NOMO-1 (cell line): ENCODE measurements around the gene PCDHGA8.
"Not testable (repeated sequence)": the region's sequence is repeated elsewhere in the genome, so short reads cannot be mapped to it uniquely, and the experiment has no call there.

Source experiments
- DNase-seq, 2 experiments: peaks; one replicate each; lab custom pipeline; 2025; ENCODE audit not compliant: unreplicated experiment in 2 of 2; lab: John Stamatoyannopoulos, UW

Gene PCDHGA8

DNA sequence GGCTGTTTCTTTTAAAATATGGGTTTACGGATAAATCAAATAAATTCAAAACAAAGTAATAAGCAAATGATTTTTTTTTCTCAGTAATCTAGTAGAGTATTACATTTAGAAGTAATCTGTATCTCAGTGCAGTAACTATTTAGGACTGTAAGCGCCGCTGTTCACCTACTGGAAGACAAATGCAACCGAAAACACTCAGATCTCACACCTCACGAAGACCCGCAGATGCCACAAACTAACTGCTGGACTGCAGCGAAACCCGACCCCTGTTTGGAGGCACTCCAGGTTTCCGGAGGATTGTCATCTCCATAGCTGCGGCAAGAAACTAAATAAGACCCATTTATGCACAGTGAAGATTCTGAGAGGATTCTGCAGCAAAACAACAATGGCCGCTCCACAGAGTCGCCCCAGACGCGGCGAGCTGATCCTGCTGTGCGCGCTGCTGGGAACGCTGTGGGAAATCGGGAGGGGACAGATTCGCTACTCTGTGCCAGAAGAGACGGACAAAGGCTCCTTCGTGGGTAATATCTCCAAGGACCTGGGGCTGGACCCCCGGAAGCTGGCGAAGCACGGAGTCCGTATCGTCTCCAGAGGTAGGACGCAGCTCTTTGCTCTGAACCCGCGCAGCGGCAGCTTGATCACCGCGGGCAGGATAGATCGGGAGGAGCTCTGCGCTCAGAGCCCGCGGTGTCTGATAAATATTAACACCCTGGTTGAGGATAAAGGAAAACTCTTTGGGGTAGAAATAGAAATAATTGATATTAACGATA, at the start of gene PCDHGA8:
TSS of gene PCDHGA8 (plus strand) at position 205 of the 770 bp plus-strand sequence. CDS start at position 386, 181 bp downstream.
- no peak for DNase-seq

DNA sequence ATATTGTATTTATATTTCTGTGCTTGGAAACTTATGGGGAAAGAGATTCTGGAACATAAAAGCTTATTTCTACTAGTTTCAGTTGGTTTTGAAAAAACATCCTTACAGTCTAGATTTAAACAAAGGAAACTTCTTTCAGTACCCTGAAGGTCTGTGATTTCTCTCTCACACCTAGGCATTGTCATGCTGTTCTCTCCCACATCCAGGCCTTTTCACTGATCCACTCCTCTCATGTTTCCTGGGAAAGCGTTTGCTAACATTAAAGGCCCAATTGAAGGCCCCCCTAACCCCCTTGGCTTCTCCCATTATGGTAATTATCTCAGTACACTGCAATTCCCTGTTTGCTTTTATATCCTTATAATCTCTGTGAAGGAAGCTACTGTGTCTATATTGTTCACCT, 49.7 kb upstream of the PCDHGA8 start:
- DNase-seq = no peak

DNA sequence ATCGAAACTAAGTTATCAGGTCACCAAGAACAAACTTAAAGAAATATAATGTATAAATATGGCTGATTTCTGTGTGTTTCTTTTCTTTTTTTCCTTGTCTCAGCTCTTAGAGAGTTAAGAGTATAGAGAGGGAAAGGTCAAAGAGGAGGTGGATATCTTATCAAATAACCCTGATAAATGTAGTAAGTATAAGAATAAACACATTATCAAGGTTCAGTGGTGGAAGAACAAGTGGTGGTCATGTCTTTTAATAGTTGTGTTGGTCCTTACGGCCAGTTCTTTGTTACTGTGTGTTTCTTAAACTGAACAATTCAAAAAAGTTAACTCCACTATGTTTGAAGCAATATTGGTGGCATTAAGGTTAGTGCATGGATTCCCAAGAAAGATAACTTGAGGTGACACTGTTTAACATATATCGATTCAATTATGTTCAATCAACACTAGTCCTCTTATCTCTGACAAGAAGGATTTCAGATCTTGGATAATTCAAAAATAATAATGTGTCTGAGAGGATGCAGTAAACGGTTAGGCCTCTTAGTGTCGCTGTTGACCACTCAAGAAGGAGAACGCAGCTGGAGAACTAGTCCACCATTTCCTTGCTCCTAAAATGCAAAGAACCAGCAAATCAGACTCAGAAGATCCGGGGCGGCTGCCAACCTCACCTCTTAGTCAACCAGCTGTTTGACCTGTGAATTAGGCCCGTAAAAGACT, 49.0 kb upstream of the PCDHGA8 start, which contains the start of gene PCDHGA3:
TSS of gene PCDHGA3 (plus strand) at position 588 of the 711 bp plus-strand sequence. CDS start 205 bp downstream, outside the sequence.
- no peak for DNase-seq

DNA sequence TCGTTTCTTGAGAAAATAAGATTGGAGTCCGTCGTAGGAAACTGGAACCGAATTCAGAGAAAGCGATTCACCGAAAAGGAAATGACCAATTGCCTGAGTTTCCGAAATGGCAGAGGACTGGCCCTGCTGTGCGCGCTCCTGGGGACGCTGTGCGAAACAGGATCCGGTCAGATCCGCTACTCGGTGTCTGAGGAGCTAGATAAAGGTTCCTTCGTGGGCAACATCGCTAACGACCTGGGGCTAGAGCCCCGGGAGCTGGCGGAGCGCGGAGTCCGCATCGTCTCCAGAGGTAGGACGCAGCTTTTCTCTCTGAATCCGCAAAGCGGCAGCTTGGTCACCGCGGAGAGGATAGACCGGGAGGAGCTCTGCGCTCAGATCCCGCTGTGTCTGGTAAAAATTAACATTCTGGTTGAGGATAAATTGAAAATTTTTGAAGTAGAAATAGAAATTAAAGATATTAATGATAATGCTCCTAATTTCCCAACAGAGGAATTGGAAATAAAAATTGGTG, 48.4 kb upstream of the PCDHGA8 start:
- DNase-seq = no peak

DNA sequence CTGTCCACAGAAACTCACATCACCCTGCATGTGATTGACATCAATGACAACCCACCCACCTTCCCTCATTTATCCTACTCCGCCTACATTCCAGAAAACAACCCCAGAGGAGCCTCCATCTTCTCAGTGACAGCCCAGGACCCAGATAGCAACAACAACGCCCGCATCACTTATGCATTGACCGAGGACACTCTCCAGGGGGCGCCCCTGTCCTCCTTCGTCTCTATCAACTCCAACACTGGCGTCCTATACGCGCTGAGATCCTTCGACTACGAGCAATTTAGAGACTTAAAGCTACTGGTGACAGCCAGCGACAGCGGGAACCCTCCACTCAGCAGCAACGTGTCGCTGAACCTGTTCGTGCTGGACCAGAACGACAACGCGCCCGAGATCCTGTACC, 47.1 kb upstream of the PCDHGA8 start:
- DNase-seq = no peak

DNA sequence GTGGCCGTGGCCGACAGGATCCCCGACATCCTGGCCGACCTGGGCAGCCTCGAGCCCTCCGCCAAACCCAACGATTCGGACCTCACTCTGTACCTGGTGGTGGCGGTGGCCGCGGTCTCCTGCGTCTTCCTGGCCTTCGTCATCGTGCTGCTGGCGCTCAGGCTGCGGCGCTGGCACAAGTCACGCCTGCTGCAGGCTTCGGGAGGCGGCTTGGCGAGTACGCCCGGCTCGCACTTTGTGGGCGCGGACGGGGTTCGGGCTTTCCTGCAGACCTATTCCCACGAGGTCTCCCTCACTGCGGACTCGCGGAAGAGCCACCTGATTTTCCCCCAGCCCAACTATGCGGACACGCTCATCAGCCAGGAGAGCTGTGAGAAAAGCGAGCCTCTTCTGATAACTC, 46.4 kb upstream of the PCDHGA8 start:
- not testable (repeated sequence) for DNase-seq

DNA sequence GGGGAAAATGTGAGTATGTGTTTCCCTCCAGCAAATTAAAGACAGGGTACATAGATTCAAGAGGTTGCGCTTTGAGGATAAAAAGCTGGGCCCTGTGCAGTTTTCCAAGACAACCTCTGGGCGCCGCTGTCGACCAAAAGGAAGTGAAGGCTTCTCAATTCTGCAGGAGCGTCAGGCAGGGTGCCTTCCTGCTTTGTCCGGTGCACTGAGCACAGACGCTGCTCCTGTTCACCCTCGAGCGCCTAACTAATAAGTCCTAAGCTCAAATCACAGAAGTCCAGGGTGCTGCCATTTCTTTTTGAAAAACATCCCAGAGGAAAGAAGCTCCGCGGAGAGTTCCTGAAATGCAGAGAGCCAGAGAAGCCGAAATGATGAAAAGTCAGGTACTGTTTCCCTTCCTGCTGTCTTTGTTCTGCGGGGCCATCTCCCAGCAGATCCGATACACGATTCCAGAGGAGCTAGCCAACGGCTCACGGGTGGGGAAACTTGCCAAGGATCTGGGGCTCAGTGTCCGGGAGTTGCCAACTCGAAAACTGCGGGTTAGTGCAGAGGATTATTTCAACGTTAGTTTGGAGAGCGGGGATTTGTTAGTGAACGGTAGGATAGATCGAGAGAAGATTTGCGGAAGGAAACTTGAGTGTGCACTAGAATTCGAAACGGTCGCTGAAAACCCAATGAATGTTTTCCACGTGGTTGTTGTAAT, 42.4 kb upstream of the PCDHGA8 start, which contains the start of gene PCDHGB1:
TSS of gene PCDHGB1 (plus strand) at position 183 of the 703 bp plus-strand sequence. CDS start at position 345, 162 bp downstream.
- no peak for DNase-seq

DNA sequence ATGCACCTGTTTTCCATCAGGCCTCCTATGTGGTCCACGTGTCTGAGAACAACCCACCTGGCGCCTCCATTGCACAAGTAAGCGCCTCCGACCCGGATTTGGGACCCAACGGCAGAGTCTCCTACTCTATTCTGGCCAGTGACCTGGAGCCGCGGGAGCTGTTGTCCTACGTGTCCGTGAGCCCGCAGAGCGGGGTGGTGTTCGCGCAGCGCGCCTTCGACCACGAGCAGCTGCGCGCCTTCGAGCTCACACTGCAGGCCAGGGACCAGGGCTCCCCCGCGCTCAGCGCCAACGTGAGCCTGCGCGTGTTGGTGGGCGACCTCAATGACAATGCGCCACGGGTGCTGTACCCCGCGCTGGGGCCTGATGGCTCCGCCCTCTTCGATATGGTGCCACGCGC, 40.8 kb upstream of the PCDHGA8 start:
- DNase-seq = no peak

DNA sequence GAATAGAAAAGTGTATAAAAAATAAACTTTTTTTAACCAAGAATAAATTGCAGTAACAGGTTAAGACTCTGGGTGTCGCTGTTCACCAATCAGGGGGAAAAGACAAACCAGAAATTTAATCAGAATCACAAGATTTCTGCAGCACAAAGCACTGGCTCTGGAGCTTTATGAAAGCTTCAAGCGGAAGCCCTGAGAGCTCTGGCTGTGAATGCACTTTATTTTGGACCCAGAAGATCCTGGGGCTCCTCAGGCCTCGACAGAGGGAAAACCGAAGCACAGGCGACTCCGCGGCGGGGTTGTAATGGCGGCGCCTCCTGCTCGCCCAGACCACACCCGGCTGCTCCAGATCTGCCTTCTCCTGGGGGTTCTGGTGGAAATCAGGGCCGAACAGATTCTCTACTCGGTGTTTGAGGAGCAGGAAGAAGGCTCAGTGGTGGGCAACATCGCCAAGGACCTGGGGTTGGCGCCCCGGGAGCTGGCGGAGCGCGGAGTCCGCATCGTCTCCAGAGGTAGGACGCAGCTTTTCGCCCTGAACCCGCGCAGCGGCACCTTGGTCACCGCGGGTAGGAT, 37.4 kb upstream of the PCDHGA8 start, which contains the start of gene PCDHGA4:
TSS of gene PCDHGA4 (plus strand) at position 122 of the 570 bp plus-strand sequence. CDS start at position 209, 87 bp downstream.
- no peak for DNase-seq

DNA sequence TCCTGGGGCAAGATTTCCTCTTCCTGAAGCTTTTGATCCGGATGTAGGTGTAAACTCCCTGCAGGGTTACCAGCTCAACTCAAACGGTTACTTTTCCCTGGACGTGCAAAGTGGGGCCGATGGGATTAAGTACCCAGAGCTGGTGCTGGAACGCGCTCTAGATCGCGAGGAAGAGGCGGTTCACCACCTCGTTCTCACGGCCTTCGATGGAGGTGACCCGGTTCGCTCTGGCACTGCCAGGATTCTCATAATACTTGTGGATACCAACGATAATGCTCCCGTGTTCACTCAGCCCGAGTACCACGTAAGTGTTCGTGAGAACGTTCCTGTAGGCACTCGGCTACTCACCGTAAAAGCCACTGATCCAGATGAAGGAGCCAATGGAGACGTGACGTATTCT, 36.8 kb upstream of the PCDHGA8 start:
- no peak for DNase-seq

DNA sequence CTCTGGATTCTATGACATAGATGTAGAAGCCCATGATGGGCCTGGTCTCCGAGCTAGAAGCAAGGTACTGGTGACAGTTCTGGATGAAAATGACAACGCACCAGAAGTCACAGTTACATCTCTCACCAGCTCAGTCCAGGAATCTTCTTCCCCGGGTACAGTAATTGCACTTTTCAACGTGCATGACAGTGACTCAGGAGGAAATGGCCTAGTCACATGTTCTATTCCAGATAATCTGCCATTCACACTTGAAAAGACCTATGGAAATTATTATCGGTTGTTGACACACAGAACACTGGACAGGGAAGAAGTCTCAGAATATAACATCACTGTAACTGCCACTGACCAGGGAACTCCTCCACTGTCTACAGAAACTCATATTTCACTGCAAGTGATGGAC, 36.3 kb upstream of the PCDHGA8 start:
- DNase-seq = no peak

DNA sequence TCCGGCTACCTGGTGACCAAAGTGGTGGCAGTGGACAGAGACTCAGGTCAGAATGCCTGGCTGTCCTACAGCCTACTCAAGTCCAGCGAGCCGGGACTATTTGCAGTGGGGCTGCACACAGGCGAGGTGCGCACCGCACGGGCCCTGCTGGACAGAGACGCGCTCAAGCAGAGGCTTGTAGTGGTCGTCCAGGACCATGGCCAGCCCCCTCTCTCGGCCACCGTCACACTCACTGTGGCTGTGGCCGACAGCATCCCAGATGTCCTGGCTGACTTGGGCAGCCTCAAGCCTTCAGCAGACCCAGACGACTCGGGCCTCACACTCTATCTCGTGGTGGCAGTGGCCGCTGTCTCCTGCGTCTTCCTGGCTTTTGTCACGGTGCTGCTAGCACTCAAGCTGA, 35.5 kb upstream of the PCDHGA8 start:
- DNase-seq = no peak

DNA sequence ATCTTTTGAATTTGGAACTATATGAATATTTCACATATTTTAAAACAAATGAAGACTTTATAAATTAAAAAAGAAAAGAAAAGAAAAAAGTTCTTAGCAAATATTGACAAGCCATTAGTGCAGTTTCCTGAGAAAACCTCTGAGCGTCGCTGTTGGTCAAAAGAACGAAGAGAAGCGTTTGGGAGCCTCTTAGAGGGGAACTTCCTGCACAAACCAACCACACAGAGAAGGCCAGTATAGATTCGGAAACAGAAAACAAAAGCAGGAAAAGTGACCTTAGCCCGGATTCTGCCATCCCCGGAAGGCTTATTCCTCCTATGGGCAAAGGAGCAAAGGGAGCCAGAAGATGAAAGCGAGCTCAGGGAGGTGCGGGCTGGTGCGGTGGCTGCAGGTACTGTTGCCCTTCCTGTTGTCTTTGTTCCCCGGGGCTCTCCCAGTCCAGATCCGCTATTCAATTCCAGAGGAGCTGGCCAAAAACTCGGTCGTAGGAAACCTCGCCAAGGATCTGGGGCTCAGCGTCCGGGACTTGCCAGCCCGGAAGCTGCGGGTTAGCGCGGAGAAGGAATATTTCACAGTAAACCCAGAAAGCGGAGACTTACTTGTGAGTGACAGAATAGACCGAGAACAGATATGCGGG, 32.5 kb upstream of the PCDHGA8 start, which contains the start of gene PCDHGB2:
TSS of gene PCDHGB2 (plus strand) at position 205 of the 637 bp plus-strand sequence. CDS start at position 347, 142 bp downstream.
- peak; percentile 47 to 48 for DNase-seq

DNA sequence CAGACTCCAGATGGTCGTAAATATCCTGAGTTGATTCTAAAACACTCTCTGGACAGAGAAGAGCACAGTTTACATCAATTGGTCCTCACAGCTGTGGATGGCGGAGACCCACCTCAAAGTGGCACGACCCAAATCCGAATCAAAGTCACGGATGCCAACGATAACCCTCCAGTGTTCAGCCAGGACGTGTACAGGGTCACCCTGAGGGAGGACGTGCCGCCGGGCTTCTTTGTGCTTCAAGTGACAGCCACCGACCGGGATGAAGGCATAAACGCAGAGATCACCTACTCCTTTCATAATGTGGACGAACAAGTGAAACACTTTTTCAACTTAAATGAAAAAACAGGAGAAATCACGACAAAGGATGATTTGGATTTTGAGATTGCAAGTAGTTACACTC, 31.7 kb upstream of the PCDHGA8 start:
- no peak for DNase-seq

DNA sequence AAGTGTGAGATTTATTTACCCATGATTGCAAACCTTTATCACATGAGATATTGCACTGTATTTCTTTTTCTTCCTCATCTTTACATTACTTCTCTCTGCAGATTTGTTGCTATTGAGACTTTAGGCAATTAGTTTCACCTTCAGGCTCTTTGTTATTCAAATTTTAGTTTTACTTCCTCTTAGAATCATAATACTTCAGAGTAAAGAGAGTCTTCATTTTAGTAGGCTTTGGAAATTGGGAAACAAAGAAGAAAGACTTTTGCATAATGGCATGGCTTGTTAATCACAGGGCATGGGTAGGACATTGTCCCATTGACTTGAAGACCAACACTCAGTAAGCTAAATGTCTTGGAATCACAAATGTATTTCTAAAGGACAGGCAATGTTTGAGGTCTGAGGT, 29.7 kb upstream of the PCDHGA8 start:
- DNase-seq = peak in 1 of 2 experiments; percentile 16

DNA sequence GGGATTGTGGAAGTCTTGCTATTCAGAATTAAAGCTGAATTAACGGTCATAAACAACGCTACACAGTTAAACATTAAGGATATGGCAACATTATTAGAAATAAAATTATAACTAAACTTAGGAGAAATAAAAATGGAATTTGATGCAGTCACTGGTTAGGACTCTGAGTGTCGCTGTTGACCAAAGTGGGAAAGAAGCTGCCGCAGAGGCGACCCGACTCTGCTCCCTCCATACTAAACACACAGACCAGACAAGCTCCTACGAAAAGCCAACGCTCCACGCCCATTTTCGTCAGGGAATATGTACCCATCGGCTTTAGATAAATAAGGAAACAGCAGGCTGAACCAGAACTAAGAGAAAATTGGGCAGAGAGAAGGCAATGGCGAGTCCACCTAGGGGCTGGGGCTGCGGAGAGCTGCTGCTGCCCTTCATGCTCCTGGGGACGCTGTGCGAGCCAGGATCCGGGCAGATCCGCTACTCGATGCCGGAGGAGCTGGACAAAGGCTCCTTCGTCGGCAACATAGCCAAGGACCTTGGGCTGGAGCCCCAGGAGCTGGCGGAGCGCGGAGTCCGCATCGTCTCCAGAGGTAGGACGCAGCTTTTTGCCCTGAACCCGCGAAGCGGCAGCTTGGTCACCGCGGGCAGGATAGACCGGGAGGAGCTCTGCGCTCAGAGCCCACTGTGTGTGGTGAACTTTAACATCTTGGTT, 28.3 kb upstream of the PCDHGA8 start, which contains the start of gene PCDHGA5:
TSS of gene PCDHGA5 (plus strand) at position 211 of the 709 bp plus-strand sequence. CDS start at position 380, 169 bp downstream.
- no peak for DNase-seq

DNA sequence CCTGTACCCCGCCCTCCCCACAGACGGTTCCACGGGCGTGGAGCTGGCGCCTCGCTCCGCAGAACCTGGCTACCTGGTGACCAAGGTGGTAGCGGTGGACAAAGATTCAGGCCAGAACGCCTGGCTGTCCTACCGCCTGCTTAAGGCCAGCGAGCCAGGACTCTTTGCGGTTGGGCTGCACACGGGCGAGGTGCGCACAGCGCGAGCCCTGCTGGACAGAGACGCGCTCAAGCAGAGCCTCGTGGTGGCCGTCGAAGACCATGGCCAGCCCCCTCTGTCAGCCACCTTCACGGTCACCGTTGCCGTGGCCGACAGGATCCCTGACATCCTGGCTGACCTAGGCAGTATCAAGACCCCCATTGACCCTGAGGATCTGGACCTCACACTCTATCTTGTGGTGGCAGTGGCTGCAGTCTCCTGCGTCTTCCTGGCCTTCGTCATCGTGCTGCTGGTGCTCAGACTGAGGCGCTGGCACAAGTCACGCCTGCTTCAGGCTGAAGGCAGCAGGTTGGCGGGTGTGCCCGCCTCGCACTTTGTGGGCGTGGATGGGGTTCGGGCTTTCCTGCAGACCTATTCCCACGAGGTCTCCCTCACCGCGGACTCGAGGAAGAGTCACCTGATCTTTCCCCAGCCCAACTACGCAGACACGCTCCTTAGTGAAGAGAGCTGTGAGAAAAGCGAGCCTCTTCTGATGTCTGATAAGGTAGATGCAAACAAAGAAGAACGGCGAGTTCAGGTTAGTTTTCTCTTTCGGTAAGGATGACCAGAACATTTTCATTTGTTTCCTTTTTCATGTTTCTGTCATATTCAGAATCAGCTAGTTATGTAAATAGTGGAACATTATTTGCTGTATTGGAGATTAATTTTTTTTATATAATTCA, 26.2 kb upstream of the PCDHGA8 start:
- DNase-seq = no peak
